ENCODE measurements around the gene ARID5B.
"Not testable (repeated sequence)": the region's sequence is repeated elsewhere in the genome, so short reads cannot be mapped to it uniquely, and the experiment has no call there.

The ARID5B gene

GRCh38 chr10:61967298-61967697 lies 65.8 kb downstream of the ARID5B start:
- H3K27ac ChIP-seq (ENCODE audit: low read length) = no peak overlapping the region
- no peak overlapping the region for H3K4me3 ChIP-seq (ENCODE audit: low read length)
- H3K4me1 ChIP-seq (ENCODE audit: control insufficient read depth, insufficient read depth, low read length) = no peaks in the 10 kb centered on the region
- no peaks in the 10 kb centered on the region for H3K36me3 ChIP-seq (ENCODE audit: control insufficient read depth, insufficient read depth, low read length)
- H3K27me3 ChIP-seq (ENCODE audit: control insufficient read depth, insufficient read depth, low read length) = no peaks in the 10 kb centered on the region
- no peaks in the 10 kb centered on the region for H3K9me3 ChIP-seq (ENCODE audit: control insufficient read depth, insufficient read depth, low read length)
- DNase-seq (ENCODE audit: low read depth, low spot score) = no peak
- WGBS (ENCODE audit: insufficient coverage, insufficient read length) = no CpG with 5 or more reads among the region's 4 CpGs

GRCh38 chr10:61970182-61971002 lies 68.9 kb downstream of the ARID5B start:
- no peaks in the 10 kb centered on the region for H3K27me3 ChIP-seq (ENCODE audit: control insufficient read depth, insufficient read depth, low read length)
- DNase-seq (ENCODE audit: low read depth, low spot score) = no peak
- H3K4me3 ChIP-seq (ENCODE audit: low read length) = no peak overlapping the region
- H3K4me1 ChIP-seq (ENCODE audit: control insufficient read depth, insufficient read depth, low read length) = no peaks in the 10 kb centered on the region
- no peaks in the 10 kb centered on the region for H3K9me3 ChIP-seq (ENCODE audit: control insufficient read depth, insufficient read depth, low read length)
- WGBS (ENCODE audit: insufficient coverage, insufficient read length) = no CpG with 5 or more reads among the region's 6 CpGs
- H3K27ac ChIP-seq (ENCODE audit: low read length) = no peak overlapping the region
- no peaks in the 10 kb centered on the region for H3K36me3 ChIP-seq (ENCODE audit: control insufficient read depth, insufficient read depth, low read length)

- no peaks in the 10 kb centered on the region for H3K4me1 ChIP-seq (ENCODE audit: control insufficient read depth, insufficient read depth, low read length)
- no peak overlapping the region for H3K4me3 ChIP-seq (ENCODE audit: low read length)
- no peaks in the 10 kb centered on the region for H3K27me3 ChIP-seq (ENCODE audit: control insufficient read depth, insufficient read depth, low read length)
- H3K9me3 ChIP-seq (ENCODE audit: control insufficient read depth, insufficient read depth, low read length) = no peaks in the 10 kb centered on the region
- DNase-seq (ENCODE audit: low read depth, low spot score) = no peak
- H3K27ac ChIP-seq (ENCODE audit: low read length) = no peak overlapping the region
- no peaks in the 10 kb centered on the region for H3K36me3 ChIP-seq (ENCODE audit: control insufficient read depth, insufficient read depth, low read length)
Observed at GRCh38 chr10:61971003-61971325, 69.5 kb downstream of the ARID5B start.

GRCh38 chr10:61973169-61973568 lies 71.7 kb downstream of the ARID5B start:
- Histone ChIP-seq H3K9me3 (ENCODE audit: control insufficient read depth, insufficient read depth, low read length) (no peaks in the 10 kb centered on the region), H3K27ac (ENCODE audit: low read length) (no peak overlapping the region), H3K36me3 (ENCODE audit: control insufficient read depth, insufficient read depth, low read length) (no peaks in the 10 kb centered on the region), H3K4me1 (ENCODE audit: control insufficient read depth, insufficient read depth, low read length) (no peaks in the 10 kb centered on the region), H3K4me3 (ENCODE audit: low read length) (no peak overlapping the region), H3K27me3 (ENCODE audit: control insufficient read depth, insufficient read depth, low read length) (no peaks in the 10 kb centered on the region)
- no peak for DNase-seq (ENCODE audit: low read depth, low spot score)
- no CpG with 5 or more reads among the region's 2 CpGs for WGBS (ENCODE audit: insufficient coverage, insufficient read length)

GRCh38 chr10:61973906-61974305 lies 72.4 kb downstream of the ARID5B start:
- Histone ChIP-seq H3K4me3 (ENCODE audit: low read length) (no peak overlapping the region), H3K27me3 (ENCODE audit: control insufficient read depth, insufficient read depth, low read length) (no peaks in the 10 kb centered on the region), H3K4me1 (ENCODE audit: control insufficient read depth, insufficient read depth, low read length) (no peaks in the 10 kb centered on the region), H3K9me3 (ENCODE audit: control insufficient read depth, insufficient read depth, low read length) (no peaks in the 10 kb centered on the region), H3K36me3 (ENCODE audit: control insufficient read depth, insufficient read depth, low read length) (no peaks in the 10 kb centered on the region), H3K27ac (ENCODE audit: low read length) (no peak overlapping the region)
- WGBS (ENCODE audit: insufficient coverage, insufficient read length) = no CpG with 5 or more reads among the region's 5 CpGs
- no peak for DNase-seq (ENCODE audit: low read depth, low spot score)

- Histone ChIP-seq H3K4me3 (ENCODE audit: low read length) (no peak overlapping the region), H3K27ac (ENCODE audit: low read length) (no peak overlapping the region), H3K9me3 (ENCODE audit: control insufficient read depth, insufficient read depth, low read length) (no peaks in the 10 kb centered on the region), H3K4me1 (ENCODE audit: control insufficient read depth, insufficient read depth, low read length) (no peaks in the 10 kb centered on the region), H3K27me3 (ENCODE audit: control insufficient read depth, insufficient read depth, low read length) (no peaks in the 10 kb centered on the region), H3K36me3 (ENCODE audit: control insufficient read depth, insufficient read depth, low read length) (no peaks in the 10 kb centered on the region)
- WGBS (ENCODE audit: insufficient coverage, insufficient read length) = 100% methylated on average over 2 of the region's 8 CpGs
- DNase-seq (ENCODE audit: low read depth, low spot score) = no peak
Observed at GRCh38 chr10:61974601-61975390, 73.3 kb downstream of the ARID5B start.

GRCh38 chr10:61975391-61975932 lies 74.0 kb downstream of the ARID5B start:
- Histone ChIP-seq H3K9me3 (ENCODE audit: control insufficient read depth, insufficient read depth, low read length) (no peaks in the 10 kb centered on the region), H3K4me1 (ENCODE audit: control insufficient read depth, insufficient read depth, low read length) (no peaks in the 10 kb centered on the region), H3K27ac (ENCODE audit: low read length) (no peak overlapping the region), H3K4me3 (ENCODE audit: low read length) (no peak overlapping the region), H3K36me3 (ENCODE audit: control insufficient read depth, insufficient read depth, low read length) (no peaks in the 10 kb centered on the region), H3K27me3 (ENCODE audit: control insufficient read depth, insufficient read depth, low read length) (no peaks in the 10 kb centered on the region)
- WGBS (ENCODE audit: insufficient coverage, insufficient read length) = no CpG with 5 or more reads among the region's 2 CpGs
- DNase-seq (ENCODE audit: low read depth, low spot score) = no peak

- H3K36me3 ChIP-seq (ENCODE audit: control insufficient read depth, insufficient read depth, low read length); DNase-seq (ENCODE audit: low read depth, low spot score); H3K27ac ChIP-seq (ENCODE audit: low read length); H3K27me3 ChIP-seq (ENCODE audit: control insufficient read depth, insufficient read depth, low read length); H3K4me3 ChIP-seq (ENCODE audit: low read length); H3K4me1 ChIP-seq (ENCODE audit: control insufficient read depth, insufficient read depth, low read length); H3K9me3 ChIP-seq (ENCODE audit: control insufficient read depth, insufficient read depth, low read length): not testable (repeated sequence)
- no CpG with 5 or more reads among the region's 3 CpGs for WGBS (ENCODE audit: insufficient coverage, insufficient read length)
Observed at GRCh38 chr10:61976951-61977721, 75.6 kb downstream of the ARID5B start.

GRCh38 chr10:61978965-61979364 lies 77.5 kb downstream of the ARID5B start:
- no peak overlapping the region for H3K27ac ChIP-seq (ENCODE audit: low read length)

GRCh38 chr10:61981460-61981859 lies 80.0 kb downstream of the ARID5B start:
- no peak overlapping the region for H3K27ac ChIP-seq (ENCODE audit: low read length)
- no peak overlapping the region for H3K4me3 ChIP-seq (ENCODE audit: low read length)
- no peak for DNase-seq (ENCODE audit: low read depth, low spot score)
- H3K36me3 ChIP-seq (ENCODE audit: control insufficient read depth, insufficient read depth, low read length) = no peaks in the 10 kb centered on the region
- no peaks in the 10 kb centered on the region for H3K4me1 ChIP-seq (ENCODE audit: control insufficient read depth, insufficient read depth, low read length)
- no peaks in the 10 kb centered on the region for H3K9me3 ChIP-seq (ENCODE audit: control insufficient read depth, insufficient read depth, low read length)
- H3K27me3 ChIP-seq (ENCODE audit: control insufficient read depth, insufficient read depth, low read length) = no peaks in the 10 kb centered on the region
- no CpG with 5 or more reads among the region's 1 CpG for WGBS (ENCODE audit: insufficient coverage, insufficient read length)

More at GRCh38 chr10:61978965-61979364, 77.5 kb downstream of the ARID5B start:
- no peaks in the 10 kb centered on the region for H3K36me3 ChIP-seq (ENCODE audit: control insufficient read depth, insufficient read depth, low read length)
- no peak for DNase-seq (ENCODE audit: low read depth, low spot score)
- no peak overlapping the region for H3K4me3 ChIP-seq (ENCODE audit: low read length)
- no peaks in the 10 kb centered on the region for H3K9me3 ChIP-seq (ENCODE audit: control insufficient read depth, insufficient read depth, low read length)
- WGBS (ENCODE audit: insufficient coverage, insufficient read length) = no CpG with 5 or more reads among the region's 5 CpGs
- H3K4me1 ChIP-seq (ENCODE audit: control insufficient read depth, insufficient read depth, low read length) = no peaks in the 10 kb centered on the region
- no peaks in the 10 kb centered on the region for H3K27me3 ChIP-seq (ENCODE audit: control insufficient read depth, insufficient read depth, low read length)

Data from iPS DF 6.9 (cell line).